ENCODE measurements around the gene PKD2L1.

PKD2L1 gene

GRCh38 chr10:100239851-100240250 lies 90.2 kb downstream of the PKD2L1 start:
- no peak for TF ChIP-seq REST (IDR thresholded peaks at IDR 0.05; ENCODE audit: insufficient read depth in 1 of 2, low read depth in 2 of 2, low read length in 2 of 2)
- no peak for TF ChIP-seq FOXP2 (optimal IDR thresholded peaks at IDR 0.05; ENCODE audit: borderline replicate concordance, extremely low read depth, extremely low read length, insufficient read depth)
- TF ChIP-seq POLR2AphosphoS5 (IDR thresholded peaks at IDR 0.05; ENCODE audit: low read depth, low read length): no peak
- TF ChIP-seq SIN3A (IDR thresholded peaks at IDR 0.05; ENCODE audit: borderline replicate concordance, insufficient read depth, low read length): no peak
- no peak for TF ChIP-seq TAF1 (IDR thresholded peaks at IDR 0.05; ENCODE audit: borderline replicate concordance, insufficient read depth, low read length)

- TF ChIP-seq FOXP2 (optimal IDR thresholded peaks at IDR 0.05; ENCODE audit: borderline replicate concordance, extremely low read depth, extremely low read length, insufficient read depth): no peak
- TF ChIP-seq REST (IDR thresholded peaks at IDR 0.05; ENCODE audit: insufficient read depth in 1 of 2, low read depth in 2 of 2, low read length in 2 of 2): no peak
These were observed 91.6 kb downstream of the PKD2L1 start for GRCh38 chr10:100238429-100238828.

Data from PFSK-1 (cell line).